Measurements from ENCODE around the gene H1-8. TPM values are rescaled to one million over a fixed set of nuclear protein-coding genes. Genes with fewer than 3 reads are reported as not detected.

Gene H1-8
- total RNA-seq, 4 donors from 2014 or later: not detected

- Histone ChIP-seq H3K4me1 (peaks cover 0 to 22% (median 18%) of the 10 kb centered on the region in 4 donors), H3K27me3 (no peaks in the 10 kb centered on the region), H3K9me3 (no peaks in the 10 kb centered on the region), H3K4me3 (no peak overlapping the region), H3K36me3 (peaks cover 0 to 13% (median 0%) of the 10 kb centered on the region in 3 donors), H3K27ac (no peak overlapping the region)
- TF ChIP-seq POLR2A (IDR thresholded peaks at IDR 0.05): no peak
- no peak for DNase-seq
These were observed 38.6 kb downstream of the H1-8 start for GRCh38 chr3:129581623-129582022.

- Histone ChIP-seq H3K9me3 (no peaks in the 10 kb centered on the region), H3K27me3 (no peaks in the 10 kb centered on the region), H3K4me1 (peaks cover 0 to 20% (median 10%) of the 10 kb centered on the region in 4 donors), H3K4me3 (no peak overlapping the region), H3K36me3 (peaks cover 0 to 13% (median 0%) of the 10 kb centered on the region in 3 donors), H3K27ac (peak overlapping the region in 1 of 4 donors; percentile 10)
- no peak for TF ChIP-seq POLR2A (IDR thresholded peaks at IDR 0.05)
- TF ChIP-seq, protein P1, sequence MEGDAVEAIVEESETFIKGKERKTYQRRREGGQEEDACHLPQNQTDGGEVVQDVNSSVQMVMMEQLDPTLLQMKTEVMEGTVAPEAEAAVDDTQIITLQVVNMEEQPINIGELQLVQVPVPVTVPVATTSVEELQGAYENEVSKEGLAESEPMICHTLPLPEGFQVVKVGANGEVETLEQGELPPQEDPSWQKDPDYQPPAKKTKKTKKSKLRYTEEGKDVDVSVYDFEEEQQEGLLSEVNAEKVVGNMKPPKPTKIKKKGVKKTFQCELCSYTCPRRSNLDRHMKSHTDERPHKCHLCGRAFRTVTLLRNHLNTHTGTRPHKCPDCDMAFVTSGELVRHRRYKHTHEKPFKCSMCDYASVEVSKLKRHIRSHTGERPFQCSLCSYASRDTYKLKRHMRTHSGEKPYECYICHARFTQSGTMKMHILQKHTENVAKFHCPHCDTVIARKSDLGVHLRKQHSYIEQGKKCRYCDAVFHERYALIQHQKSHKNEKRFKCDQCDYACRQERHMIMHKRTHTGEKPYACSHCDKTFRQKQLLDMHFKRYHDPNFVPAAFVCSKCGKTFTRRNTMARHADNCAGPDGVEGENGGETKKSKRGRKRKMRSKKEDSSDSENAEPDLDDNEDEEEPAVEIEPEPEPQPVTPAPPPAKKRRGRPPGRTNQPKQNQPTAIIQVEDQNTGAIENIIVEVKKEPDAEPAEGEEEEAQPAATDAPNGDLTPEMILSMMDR (IDR thresholded peaks at IDR 0.05): no peak
- DNase-seq: no peak
These were observed 39.8 kb downstream of the H1-8 start for GRCh38 chr3:129582799-129583198.

DNA sequence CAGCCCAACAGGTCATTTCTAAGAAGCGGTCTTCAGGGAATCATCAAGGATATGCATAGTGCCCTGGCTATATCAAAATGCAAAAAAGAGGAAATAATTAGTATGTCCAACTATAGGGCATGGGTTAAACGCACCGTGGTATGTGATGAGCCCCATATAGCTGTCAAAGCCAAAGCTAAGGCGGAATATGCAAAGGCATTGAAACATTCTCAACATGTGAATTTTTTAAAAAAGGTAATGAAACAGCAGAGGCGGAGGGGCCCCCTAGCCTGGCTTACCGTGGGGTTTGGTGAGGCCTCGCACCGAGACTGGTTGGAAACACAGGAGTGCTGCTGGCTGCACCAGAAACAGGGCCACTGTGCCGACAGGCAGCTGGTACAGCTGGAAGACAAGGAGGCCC, 40.3 kb downstream of the H1-8 start:
- peaks cover 0 to 15% (median 6%) of the 10 kb centered on the region in 4 donors for H3K4me1 ChIP-seq
- no peak overlapping the region for H3K27ac ChIP-seq
- no peak overlapping the region for H3K4me3 ChIP-seq
- peaks cover 0 to 13% (median 0%) of the 10 kb centered on the region in 3 donors for H3K36me3 ChIP-seq
- DNase-seq: no peak
- H3K27me3 ChIP-seq: no peaks in the 10 kb centered on the region
- no peaks in the 10 kb centered on the region for H3K9me3 ChIP-seq
- no peak for TF ChIP-seq POLR2A (IDR thresholded peaks at IDR 0.05)
- TF ChIP-seq, protein P1 (IDR thresholded peaks at IDR 0.05): no peak

DNA sequence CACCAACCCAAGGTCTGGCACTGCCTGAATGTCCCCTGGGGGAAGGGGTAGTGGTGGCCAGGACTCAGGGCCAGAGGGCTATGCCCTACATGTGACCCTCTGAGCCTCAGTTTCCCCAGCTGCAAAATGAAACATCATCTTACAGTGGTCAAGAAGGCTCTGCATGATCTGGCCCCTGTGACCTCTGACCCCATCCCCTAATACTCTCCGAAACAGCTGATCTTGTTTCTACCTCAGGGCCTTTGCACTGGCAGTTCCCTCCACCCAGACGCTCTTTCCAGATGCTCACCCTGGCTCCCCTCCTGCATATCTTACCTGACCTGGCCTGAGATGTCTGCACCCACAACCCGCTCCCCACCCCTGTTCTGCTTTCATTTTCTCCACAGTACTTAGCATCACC, 41.7 kb downstream of the H1-8 start:
- DNase-seq: no peak
- TF ChIP-seq POLR2A (IDR thresholded peaks at IDR 0.05): no peak
- TF ChIP-seq, protein P1 (IDR thresholded peaks at IDR 0.05): no peak
- Histone ChIP-seq H3K9me3 (no peaks in the 10 kb centered on the region), H3K4me1 (peaks cover 0 to 14% (median 0%) of the 10 kb centered on the region in 4 donors), H3K36me3 (peaks cover 0 to 13% (median 0%) of the 10 kb centered on the region in 3 donors), H3K27ac (no peak overlapping the region), H3K27me3 (no peaks in the 10 kb centered on the region), H3K4me3 (no peak overlapping the region)

GRCh38 chr3:129585949-129586657, 43.1 kb downstream of the H1-8 start:
- peaks cover 0 to 14% (median 0%) of the 10 kb centered on the region in 4 donors for H3K4me1 ChIP-seq
- H3K36me3 ChIP-seq: peaks cover 0 to 13% (median 0%) of the 10 kb centered on the region in 3 donors
- no peak overlapping the region for H3K4me3 ChIP-seq
- H3K27ac ChIP-seq: no peak overlapping the region
- no peaks in the 10 kb centered on the region for H3K9me3 ChIP-seq
- TF ChIP-seq POLR2A (IDR thresholded peaks at IDR 0.05): no peak
- TF ChIP-seq, protein P1 (IDR thresholded peaks at IDR 0.05): no peak
- DNase-seq: no peak
- H3K27me3 ChIP-seq: no peaks in the 10 kb centered on the region

DNA sequence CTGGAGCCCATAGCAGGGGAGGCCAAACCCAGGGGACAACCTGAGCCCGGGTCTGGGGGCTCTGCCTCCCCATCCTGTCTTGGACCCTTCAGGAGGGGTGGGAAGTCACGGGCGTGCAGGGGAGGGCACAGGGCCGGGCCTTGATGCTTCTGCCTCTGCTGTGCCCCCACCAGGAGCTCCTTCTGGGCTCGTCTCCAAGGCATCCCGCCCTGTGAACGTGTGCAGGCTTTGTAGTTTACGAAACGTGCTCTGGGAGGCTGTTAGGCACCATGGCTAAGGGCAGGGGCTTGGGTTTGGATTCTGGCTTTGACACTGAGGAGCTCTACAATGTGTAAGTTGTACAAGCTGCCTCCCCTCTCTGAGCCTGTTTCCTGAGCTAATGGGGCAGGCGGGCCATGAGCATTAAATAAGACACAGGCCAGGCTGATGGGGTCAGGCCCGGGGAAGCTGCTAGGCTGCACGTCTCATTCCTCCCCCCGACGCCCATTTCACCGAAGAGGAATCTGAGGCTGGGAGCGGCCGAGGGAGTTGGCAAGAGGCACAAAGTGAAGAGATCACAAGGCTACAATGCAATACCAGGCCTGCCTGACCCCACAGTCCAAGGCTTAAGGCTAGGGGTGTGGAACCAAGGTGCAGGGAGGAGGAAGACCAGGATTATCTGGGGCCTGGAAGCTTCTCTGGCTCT, 43.9 kb downstream of the H1-8 start:
- no peak for TF ChIP-seq POLR2A (IDR thresholded peaks at IDR 0.05)
- TF ChIP-seq, protein P1 (IDR thresholded peaks at IDR 0.05): no peak
- Histone ChIP-seq H3K4me1 (peaks cover 0 to 21% (median 0%) of the 10 kb centered on the region in 4 donors), H3K27ac (peak overlapping the region in 1 of 4 donors; percentile 27), H3K9me3 (no peaks in the 10 kb centered on the region), H3K4me3 (no peak overlapping the region), H3K27me3 (no peaks in the 10 kb centered on the region), H3K36me3 (peaks cover 0 to 10% (median 0%) of the 10 kb centered on the region in 3 donors)
- peak in 1 of 3 donors; percentile 71 for DNase-seq
